ENCODE measurements around the gene DCANP1.

Gene DCANP1

GRCh38 chr5:135456238-135457099 is 9.3 kb upstream of the DCANP1 start:
- no peak for DNase-seq

- DNase-seq, result no peak
Measured at GRCh38 chr5:135455876-135456237, 8.7 kb upstream of the DCANP1 start.

GRCh38 chr5:135454946-135455345 is 7.8 kb upstream of the DCANP1 start:
- no peak for DNase-seq

GRCh38 chr5:135453613-135454012 is 6.5 kb upstream of the DCANP1 start:
- no peak for DNase-seq

- no peak for DNase-seq
Measured at GRCh38 chr5:135452321-135453030, 5.3 kb upstream of the DCANP1 start, which contains the start of gene TIFAB. Gene TIFAB (minus strand): TSS chr5:135452351. CDS start chr5:135449939, 2,412 bp downstream.

GRCh38 chr5:135451581-135452320 is 4.6 kb upstream of the DCANP1 start:
- DNase-seq, result no peak

- DNase-seq, result no peak
Measured at GRCh38 chr5:135450952-135451351, 3.8 kb upstream of the DCANP1 start.

- no peak for DNase-seq
Measured at GRCh38 chr5:135450336-135450735, 3.2 kb upstream of the DCANP1 start.

GRCh38 chr5:135449644-135450043 is 2.5 kb upstream of the DCANP1 start:
- no peak for DNase-seq

- DNase-seq, result no peak
Measured at GRCh38 chr5:135448791-135449507, 1.8 kb upstream of the DCANP1 start.

- no peak for DNase-seq
Measured at GRCh38 chr5:135448071-135448739, 1.1 kb upstream of the DCANP1 start.

- no peak for DNase-seq
Measured at GRCh38 chr5:135446615-135447014, 533 bp downstream of the DCANP1 start.

GRCh38 chr5:135446206-135446605 is 942 bp downstream of the DCANP1 start:
- no peak for DNase-seq

GRCh38 chr5:135445306-135445985 is 1.7 kb downstream of the DCANP1 start:
- DNase-seq, result no peak

GRCh38 chr5:135444881-135445280 is 2.3 kb downstream of the DCANP1 start:
- DNase-seq, result no peak

GRCh38 chr5:135444360-135444759 is 2.8 kb downstream of the DCANP1 start:
- DNase-seq, result no peak

GRCh38 chr5:135443161-135443960 is 3.8 kb downstream of the DCANP1 start:
- no peak for DNase-seq

GRCh38 chr5:135442431-135443160 is 4.6 kb downstream of the DCANP1 start:
- no peak for DNase-seq

GRCh38 chr5:135441919-135442318 is 5.2 kb downstream of the DCANP1 start:
- no peak for DNase-seq

GRCh38 chr5:135441350-135441831 is 5.8 kb downstream of the DCANP1 start:
- no peak for DNase-seq
